ENCODE measurements around the gene NRG2. TPM values are rescaled to one million over a fixed set of nuclear protein-coding genes. Genes with fewer than 3 reads are reported as not detected.

NRG2 gene
- total RNA-seq, 1 donor from 2014 or later, result 0.81 TPM

GRCh38 chr5:139823757-139824355 is 219.2 kb downstream of the NRG2 start:
- ATAC-seq, result no peak
- no peak for DNase-seq (ENCODE audit: low spot score)

DNA sequence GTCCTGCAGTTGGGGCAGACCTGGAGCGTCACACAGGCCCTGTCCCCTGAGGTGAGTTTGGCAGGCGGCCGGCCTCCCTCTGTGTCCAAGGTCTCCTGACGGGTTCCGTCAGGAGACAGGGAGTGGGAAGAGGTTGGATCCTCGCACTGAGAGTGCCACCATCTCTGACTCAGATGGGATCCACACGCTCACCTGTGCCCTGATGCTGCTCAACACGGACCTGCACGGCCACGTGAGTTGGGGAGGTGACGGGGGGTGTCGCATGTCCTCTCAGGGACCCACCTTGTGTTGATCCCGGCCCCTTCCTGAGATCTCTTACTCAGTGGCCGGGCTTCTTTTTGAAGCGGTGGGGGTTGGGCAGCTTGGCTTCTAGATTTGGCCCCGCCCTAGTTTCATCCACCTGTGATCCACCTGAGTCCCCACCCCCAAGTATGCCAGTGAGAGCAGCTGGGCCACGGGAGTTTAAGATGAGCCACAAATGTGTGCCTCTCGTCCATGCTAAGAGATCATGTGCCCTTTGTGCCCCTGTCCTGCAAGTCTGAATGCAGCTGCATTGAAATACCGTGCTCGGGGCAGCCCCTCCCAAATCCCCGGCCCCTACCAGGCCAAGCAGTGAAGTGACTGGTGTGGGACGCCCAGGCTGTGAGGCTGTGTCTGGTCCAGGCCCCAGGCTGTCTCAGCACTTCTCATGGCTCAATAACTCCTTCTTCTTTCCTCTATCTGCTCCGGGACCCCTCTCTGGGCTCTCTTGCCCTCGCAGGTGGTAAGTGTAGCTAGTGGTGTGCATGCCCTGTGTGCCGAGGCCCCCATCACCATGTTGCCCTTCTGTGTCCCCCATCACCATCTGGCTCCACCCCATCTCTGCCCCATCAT is 220.3 kb downstream of the NRG2 start:
- ATAC-seq, result no peak
- DNase-seq (ENCODE audit: low spot score), result no peak

- DNase-seq (ENCODE audit: low spot score) (no peak), ATAC-seq (no peak)
These were observed 221.1 kb downstream of the NRG2 start for GRCh38 chr5:139821806-139822552.

DNA sequence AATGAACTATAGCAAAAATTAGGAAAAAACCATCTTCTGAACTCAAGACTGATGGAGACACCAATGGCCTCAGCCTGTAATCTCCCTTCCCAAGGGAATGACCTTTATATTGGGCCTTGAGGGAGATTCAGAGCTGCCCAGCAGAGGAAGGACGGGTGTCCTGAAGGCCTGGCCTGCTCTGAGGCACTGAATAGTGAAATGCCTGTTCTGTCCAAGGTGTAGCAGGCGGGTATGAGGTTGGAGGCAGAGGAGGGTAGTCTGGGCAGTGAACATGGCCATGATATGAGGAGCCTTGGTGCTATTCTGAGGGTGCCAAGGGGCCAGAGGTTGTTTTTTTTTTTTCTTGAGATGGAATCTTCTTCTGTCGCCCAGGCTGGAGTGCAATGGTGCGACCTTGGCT is 222.5 kb downstream of the NRG2 start:
- DNase-seq (ENCODE audit: low spot score) (no peak), ATAC-seq (no peak)

DNA sequence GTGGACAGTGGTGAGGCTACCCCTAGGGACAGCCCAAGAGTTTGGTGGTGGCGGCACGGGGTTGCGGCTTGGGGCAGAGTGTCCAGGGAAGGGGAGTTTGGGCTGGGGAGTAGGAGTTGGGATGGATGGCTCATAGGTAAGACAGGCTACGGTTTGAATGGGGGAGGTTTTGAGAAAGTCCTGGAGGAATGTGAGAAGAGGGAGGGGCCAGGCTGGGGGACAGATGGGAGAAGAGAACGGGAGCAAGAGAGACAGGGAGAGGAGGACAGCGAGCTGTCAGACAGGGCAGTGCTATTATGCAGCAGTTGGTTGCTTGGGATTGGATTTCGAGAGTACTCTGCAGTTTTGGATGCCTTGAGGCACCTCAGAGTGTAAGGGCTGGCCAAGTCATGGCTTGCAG is 223.0 kb downstream of the NRG2 start:
- ATAC-seq, result no peak
- no peak for DNase-seq (ENCODE audit: low spot score)

GRCh38 chr5:139817970-139818369 is 225.1 kb downstream of the NRG2 start:
- DNase-seq (ENCODE audit: low spot score), result no peak
- no peak for ATAC-seq

DNA sequence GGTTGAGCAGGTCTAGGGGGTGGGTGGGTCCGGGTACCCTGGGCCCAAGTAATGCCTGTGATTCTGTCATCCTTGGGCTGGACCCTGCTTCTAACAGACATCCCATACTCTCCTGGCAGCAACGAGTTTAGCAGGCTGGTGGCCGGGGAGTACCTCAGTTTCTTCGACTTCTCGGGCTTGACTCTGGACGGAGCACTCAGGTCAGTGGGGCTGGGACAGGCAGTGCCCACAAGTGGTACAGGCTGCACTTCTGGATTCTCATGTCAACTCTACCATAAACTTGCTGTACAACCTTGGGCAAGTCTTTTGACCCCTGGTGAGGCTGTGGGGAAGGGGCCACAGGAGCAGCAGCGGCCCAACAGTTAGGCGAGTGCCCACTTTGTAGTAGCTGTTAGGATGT is 225.7 kb downstream of the NRG2 start:
- ATAC-seq, result no peak
- no peak for DNase-seq (ENCODE audit: low spot score)

DNA sequence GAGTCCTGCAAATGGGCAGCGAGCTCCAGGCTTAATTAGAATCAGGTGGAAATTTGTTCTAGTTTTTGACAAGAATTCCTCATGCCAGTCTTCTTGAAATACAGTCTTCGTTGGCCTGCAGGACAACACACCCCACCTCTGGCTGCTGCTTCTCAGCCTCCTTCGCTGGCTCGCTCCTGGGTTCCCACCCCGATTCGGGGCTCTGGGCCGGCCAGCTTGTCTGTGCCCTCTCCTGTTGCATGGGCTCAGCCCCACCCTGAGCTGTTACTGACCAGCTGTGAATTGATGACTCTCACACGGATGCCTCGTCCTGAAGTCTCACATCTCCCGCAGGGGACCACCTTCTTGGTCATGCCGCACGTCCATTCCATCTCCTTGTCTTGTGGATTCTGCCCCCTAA is 226.5 kb downstream of the NRG2 start:
- ATAC-seq, result no peak
- no peak for DNase-seq (ENCODE audit: low spot score)

GRCh38 chr5:139814704-139815280 is 228.3 kb downstream of the NRG2 start:
- no peak for ATAC-seq
- no peak for DNase-seq (ENCODE audit: low spot score)

DNA sequence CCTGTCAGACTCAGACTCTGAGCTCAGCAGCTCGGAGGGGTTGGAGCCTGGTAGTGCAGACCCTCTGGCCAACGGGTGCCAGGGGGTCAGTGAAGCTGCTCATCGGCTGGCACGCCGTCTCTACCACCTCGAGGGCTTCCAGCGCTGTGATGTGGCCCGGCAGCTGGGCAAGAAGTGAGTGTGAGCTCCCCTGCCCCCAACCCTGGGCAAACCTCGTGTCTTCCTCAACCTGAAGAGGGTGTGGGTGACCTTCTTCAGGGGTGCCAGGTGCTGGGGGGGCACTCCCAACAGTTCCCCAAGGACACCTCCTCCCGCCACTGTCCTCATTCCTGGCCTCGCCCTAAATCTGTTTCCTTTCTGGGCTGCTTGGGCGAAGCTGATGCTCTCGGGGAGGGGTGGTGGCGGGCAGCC is 228.9 kb downstream of the NRG2 start:
- ATAC-seq (no peak), DNase-seq (ENCODE audit: low spot score) (no peak)

DNA sequence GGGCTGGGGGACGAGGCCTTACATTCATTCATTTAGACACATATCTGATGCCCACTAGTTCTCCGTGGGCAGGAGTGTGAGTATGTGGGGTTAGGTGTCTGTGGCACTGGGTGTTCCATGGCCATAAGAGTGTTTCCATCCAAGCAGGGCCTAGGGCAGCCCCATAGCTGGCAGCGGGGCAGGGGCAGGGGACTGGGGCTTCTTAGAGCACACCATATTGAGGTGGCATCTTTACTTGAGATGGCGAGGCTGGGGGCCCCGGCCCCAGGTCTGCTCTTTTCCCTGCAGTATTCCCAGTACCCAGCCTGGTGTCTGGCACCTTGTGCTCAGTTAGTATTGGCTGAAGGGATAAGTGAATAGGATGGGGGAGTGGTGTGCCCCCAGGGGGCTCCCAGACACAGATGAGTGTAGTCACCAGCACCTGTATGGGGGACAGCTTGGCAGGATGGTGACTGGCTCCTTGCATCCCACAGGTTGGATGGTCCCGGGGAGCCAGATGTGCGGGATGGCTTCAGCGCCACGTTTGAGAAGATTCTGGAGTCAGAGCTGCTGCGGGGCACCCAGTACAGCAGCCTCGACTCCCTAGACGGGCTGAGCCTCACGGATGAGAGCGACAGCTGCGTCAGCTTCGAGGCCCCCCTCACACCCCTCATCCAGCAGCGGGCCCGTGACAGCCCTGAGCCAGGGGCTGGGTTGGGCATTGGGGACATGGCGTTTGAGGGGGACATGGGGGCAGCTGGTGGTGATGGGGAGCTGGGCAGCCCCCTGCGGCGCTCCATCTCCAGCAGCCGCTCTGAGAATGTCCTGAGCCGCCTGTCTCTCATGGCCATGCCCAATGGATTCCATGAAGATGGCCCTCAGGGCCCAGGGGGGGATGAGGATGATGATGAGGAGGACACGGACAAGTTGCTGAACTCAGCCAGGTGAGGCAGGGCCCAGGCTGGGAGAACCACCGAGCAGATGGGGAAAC is 230.0 kb downstream of the NRG2 start:
- DNase-seq (ENCODE audit: low spot score) (no peak), ATAC-seq (no peak)

DNA sequence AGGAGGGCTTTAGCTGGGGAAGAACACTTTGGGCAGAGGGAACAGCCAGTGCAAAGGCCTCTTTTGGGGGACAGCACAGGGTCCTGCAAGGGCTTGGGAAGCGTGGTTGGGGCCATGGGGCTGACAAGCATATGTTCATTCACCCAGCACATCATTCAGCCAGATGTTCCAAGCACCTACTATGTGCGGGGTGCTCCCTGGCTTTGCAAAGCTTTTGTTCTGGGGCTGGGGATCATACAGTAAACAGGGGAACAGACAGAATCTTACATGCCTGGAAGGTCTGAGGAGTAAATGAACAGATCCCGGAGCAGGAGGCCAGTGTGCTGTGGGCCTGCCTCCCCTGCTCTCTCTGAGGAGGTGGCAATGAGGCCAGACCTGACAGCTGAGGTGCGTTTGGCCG is 230.8 kb downstream of the NRG2 start:
- ATAC-seq (no peak), DNase-seq (ENCODE audit: low spot score) (no peak)

GRCh38 chr5:139811274-139811607 is 231.9 kb downstream of the NRG2 start:
- ATAC-seq (no peak), DNase-seq (ENCODE audit: low spot score) (no peak)

GRCh38 chr5:139810341-139811273 is 232.5 kb downstream of the NRG2 start:
- ATAC-seq, result no peak
- DNase-seq (ENCODE audit: low spot score), result no peak

GRCh38 chr5:139809331-139809810 is 233.7 kb downstream of the NRG2 start:
- ATAC-seq, result no peak

DNA sequence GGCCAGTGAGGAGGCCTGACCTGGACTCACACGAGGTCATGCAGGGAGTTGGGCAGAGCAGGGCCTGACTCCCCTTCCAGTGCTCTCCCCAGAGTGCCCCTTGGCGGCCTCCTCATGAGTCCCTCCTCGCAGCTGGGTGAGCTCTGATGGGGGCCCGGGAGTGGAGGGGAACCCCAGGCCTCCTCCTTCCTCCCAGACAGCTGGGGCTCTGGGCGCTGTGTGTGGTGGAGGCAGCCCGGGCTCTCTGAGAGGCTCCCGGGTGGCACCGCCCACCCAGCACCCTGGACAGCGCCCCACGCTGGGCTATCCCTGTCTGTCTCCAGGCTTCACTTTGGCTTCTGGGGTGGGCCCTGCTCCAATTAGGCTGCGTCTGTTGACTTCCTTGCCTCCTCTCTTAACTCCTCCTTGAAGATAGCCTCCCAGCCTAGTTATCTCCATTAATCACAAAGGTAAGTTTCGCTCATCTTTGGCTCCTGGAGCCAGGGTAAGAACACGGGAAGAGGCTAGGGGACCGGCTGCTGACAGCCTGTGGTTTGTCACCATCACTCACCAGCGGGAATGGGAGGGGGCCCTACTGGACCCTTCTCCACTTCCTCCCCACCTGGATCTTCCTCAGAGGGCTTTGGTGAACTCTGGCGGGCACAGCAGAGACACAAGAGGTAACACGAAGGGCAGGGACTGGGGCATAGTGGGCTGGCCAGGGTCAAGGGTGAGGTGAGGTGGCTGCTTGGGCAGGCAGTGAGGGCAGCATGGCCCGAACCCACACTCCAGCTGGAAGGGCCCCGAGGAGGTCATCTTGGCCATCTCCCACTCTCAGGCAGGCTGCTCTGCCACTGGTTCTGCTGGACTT is 234.4 kb downstream of the NRG2 start:
- ATAC-seq, result peak; percentile 57
- DNase-seq (ENCODE audit: low spot score), result no peak

More at GRCh38 chr5:139809331-139809810, 233.7 kb downstream of the NRG2 start:
- DNase-seq (ENCODE audit: low spot score), result no peak

GRCh38 chr5:139807647-139808030 is 235.5 kb downstream of the NRG2 start:
- ATAC-seq (no peak), DNase-seq (ENCODE audit: low spot score) (no peak)

All from left lobe of liver (tissue), 2 donors.